Mucosa of rectum (tissue), 2 donors: ENCODE results near the gene ASB1.
"Not testable (repeated sequence)": the region's sequence is repeated elsewhere in the genome, so short reads cannot be mapped to it uniquely, and the experiment has no call there.

Source experiments
- H3K27ac ChIP-seq, 2 donors: one replicate each; pipeline ENCODE4 v1.7.0; 2013; ENCODE audit warnings: inconsistent platforms in 2 of 2, low read depth in 2 of 2, low read length in 2 of 2
- H3K27me3 ChIP-seq, 2 donors: one replicate each; pipeline ENCODE4 v1.7.0; 2013; ENCODE audit warnings: low read length in 2 of 2; ENCODE audit not compliant: control insufficient read depth in 2 of 2, insufficient read depth in 2 of 2
- H3K36me3 ChIP-seq, 2 donors: one replicate each; pipeline ENCODE4 v1.7.0; 2013; ENCODE audit warnings: low read length in 2 of 2; ENCODE audit not compliant: control insufficient read depth in 2 of 2, insufficient read depth in 2 of 2
- H3K4me1 ChIP-seq, 2 donors: one replicate each; pipeline ENCODE4 v1.7.0; 2013; ENCODE audit warnings: low read length in 2 of 2, mild to moderate bottlenecking in 1 of 2; ENCODE audit not compliant: control insufficient read depth in 2 of 2, insufficient read depth in 2 of 2
- H3K4me3 ChIP-seq, 2 donors: one replicate each; pipeline ENCODE4 v1.7.0; 2013; ENCODE audit warnings: low read length in 2 of 2
- H3K9ac ChIP-seq, 2 donors: one replicate each; pipeline ENCODE4 v1.7.0; 2013; ENCODE audit warnings: low read length in 2 of 2, low read depth in 1 of 2, mild to moderate bottlenecking in 1 of 2
- H3K9me3 ChIP-seq, 2 donors: one replicate each; pipeline ENCODE4 v1.7.0; 2013; ENCODE audit warnings: low read length in 2 of 2; ENCODE audit not compliant: control insufficient read depth in 2 of 2
- donor health status: healthy.
- donor health status: Normal muscosa, but diverticular disease.

The ASB1 gene

DNA sequence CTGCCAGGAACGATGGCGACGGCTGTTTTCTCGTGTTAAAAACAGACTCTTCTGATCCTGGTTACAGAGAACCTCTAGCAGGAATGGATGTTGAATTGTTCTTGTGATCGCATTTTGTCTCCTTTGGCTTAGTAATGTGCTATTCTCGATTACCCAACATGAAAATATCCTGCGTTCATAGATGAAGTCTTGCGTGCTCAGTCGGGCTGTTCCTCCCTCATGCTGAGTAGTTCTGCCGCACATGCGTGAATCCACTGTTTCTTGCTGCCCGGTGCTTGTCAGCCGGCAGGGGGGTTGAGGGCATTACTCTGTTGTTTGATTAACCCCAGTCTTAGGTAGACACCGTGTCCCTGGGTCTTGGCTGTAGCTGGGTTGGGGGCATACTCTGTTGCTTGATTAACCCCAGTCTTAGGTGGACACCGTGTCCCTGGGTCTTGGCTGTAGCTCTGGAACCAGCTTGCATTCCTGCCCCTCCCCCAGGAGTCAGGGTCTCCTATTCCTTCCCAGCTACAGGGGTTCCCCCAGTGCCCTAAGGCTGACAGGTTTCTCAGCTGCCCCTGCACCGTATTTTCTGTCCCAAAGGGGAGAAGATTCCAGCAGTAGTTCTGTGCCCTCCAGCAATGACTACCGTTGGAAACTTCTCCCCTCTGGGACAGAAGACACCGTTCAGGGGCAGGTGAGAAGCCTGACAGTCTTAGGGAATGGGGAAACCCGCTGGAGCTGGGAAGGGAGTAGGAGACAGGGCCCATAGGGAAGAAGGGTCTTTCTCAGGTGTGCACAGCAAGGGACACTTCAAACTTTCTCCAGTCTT is 22.1 kb upstream of the ASB1 start:
- Histone ChIP-seq H3K36me3 (no peaks in the 10 kb centered on the region), H3K4me1 (peaks cover 0 to 9% of the 10 kb centered on the region in 2 donors), H3K4me3 (no peak overlapping the region), H3K9ac (no peak overlapping the region), H3K27ac (peak overlapping the region in 1 of 2 donors; percentile 35), H3K9me3 (no peaks in the 10 kb centered on the region), H3K27me3 (no peaks in the 10 kb centered on the region)

DNA sequence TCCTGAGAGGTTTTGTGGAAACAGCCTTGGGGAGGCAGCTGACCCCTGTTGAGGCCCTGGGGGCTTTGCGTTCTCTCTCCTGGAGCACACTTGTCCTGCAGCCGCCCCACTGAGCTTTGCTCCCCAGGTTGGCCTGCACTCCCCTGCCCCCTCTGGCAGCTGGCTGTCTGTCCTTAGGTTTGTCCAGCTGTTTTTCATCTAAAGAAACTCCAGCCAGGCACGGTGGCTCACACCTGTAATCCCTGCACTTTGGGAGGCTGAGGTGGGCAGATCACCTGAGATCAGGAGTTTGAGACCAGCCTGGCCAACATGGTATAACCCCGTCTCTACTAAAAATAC is 21.5 kb upstream of the ASB1 start:
- H3K27me3 ChIP-seq, H3K4me1 ChIP-seq, H3K9me3 ChIP-seq, H3K27ac ChIP-seq, H3K9ac ChIP-seq, H3K36me3 ChIP-seq, H3K4me3 ChIP-seq: not testable (repeated sequence)

DNA sequence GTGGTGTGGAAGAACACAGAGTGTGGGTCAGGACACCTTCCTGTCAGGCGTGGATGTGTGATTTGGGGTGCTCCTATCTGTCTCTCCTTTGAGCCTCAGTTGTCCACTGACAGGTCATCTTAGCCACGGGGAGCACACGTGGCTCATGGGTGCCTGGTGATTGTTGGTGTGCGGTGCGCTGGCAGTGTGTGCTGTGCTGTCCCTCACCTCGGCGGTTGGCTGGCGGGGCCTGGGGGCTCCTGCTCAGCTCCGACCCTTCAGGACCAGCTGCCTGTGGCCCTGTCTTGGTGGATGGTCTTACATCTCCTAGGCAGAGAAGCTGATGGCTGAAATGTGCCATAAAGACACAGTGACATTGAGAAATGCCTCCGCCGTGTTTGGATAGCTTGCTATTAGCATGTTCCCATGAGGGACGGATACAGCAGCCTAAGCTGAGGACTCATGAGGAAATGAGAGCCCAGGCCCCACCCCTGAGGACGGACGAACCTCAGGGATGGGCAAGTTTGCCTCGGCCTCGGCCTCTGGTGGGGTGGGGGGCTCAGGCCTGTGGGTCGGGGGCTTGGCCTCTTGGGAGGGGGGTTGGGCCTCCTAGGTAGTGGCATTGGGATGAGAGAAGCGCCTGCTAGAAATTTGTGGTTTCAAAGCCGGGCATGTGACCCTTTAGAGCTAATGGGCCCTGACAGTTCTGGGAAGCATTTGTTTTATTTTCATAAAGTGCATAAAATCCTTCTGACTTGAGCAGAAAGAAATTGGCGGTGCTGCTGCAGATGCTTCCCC is 20.3 kb upstream of the ASB1 start:
- H3K9me3 ChIP-seq = no peaks in the 10 kb centered on the region
- H3K36me3 ChIP-seq = no peaks in the 10 kb centered on the region
- no peak overlapping the region for H3K4me3 ChIP-seq
- no peak overlapping the region for H3K9ac ChIP-seq
- peaks cover 0 to 9% of the 10 kb centered on the region in 2 donors for H3K4me1 ChIP-seq
- H3K27me3 ChIP-seq = no peaks in the 10 kb centered on the region
- no peak overlapping the region for H3K27ac ChIP-seq

DNA sequence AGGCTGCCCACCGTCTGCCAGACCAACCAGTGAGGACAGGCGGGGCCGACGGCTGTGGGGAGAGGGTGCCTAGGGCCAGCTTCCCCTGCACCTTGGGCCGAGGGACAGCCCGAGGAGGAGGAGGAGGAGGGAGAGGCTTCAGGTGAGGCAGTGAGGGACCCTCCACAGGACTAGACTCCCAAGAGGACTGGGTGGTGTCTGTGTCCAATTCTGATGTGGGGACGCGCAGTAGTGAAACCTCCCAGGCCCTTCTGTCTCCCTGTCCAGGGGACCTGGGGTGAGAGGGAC is 19.8 kb upstream of the ASB1 start:
- no peaks in the 10 kb centered on the region for H3K36me3 ChIP-seq
- no peak overlapping the region for H3K9ac ChIP-seq
- no peak overlapping the region for H3K4me3 ChIP-seq
- H3K27ac ChIP-seq = no peak overlapping the region
- no peaks in the 10 kb centered on the region for H3K9me3 ChIP-seq
- no peaks in the 10 kb centered on the region for H3K27me3 ChIP-seq
- peaks cover 3 to 10% of the 10 kb centered on the region in 2 donors for H3K4me1 ChIP-seq

DNA sequence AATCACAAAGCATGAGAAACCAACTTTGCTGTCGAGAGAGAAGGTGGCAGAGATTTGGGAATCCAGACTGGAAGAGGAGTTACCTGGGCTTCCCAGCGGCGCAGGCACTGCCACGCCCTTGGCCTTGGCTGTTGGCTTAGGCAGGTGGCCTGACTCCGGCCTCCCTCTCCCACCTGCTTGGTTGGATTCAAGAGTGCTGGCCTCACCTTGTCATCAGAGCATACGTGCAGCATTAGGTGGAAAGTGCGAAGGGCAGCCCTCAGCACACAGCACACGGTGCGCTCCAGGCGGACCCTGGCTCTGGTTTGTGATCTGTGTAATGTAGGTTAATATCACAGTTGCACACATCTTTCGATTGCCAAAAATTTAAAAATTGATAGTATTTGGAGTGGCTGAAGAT is 19.2 kb upstream of the ASB1 start:
- Histone ChIP-seq H3K27ac (no peak overlapping the region), H3K27me3 (no peaks in the 10 kb centered on the region), H3K36me3 (no peaks in the 10 kb centered on the region), H3K4me1 (peaks cover 3 to 13% of the 10 kb centered on the region in 2 donors), H3K9ac (no peak overlapping the region), H3K9me3 (no peaks in the 10 kb centered on the region), H3K4me3 (no peak overlapping the region)

DNA sequence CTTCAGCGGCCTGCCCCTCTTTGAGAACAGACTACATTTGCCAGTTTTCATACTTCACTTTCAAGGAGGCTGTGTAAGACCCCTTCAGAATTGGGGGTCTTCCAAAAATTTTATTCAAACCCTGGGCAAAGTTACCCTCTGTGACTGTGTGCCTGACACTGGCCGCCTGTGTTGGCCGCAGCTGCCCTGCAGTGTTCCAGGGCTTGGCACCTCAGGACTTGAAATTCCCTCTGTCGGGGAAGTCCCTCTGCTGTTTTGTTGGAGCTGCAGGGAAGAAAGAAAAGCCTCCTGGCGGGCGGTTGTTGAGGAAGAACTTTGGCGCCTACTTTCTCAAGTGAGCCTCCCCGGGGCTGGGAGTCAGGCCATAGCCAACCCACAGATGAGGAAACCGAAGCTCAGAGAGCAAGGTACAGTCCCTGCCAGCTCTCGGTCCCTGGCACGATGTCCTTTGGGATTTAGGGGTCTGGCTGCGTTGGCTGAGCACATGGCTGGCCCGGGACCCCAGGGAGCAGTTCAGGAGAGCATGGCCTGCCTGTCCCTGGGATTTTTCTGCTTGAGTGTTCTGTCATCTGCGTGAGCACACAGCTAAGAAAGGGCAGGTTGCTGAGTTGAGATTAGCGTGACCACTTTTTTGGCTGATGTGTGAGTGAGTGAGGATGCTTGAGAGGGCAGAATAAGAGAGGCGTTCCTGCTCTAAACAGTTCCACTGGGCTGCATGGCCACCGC is 17.9 kb upstream of the ASB1 start:
- H3K4me1 ChIP-seq = peaks cover 3 to 11% of the 10 kb centered on the region in 2 donors
- no peak overlapping the region for H3K9ac ChIP-seq
- H3K27me3 ChIP-seq = no peaks in the 10 kb centered on the region
- no peak overlapping the region for H3K4me3 ChIP-seq
- H3K36me3 ChIP-seq = no peaks in the 10 kb centered on the region
- no peaks in the 10 kb centered on the region for H3K9me3 ChIP-seq
- no peak overlapping the region for H3K27ac ChIP-seq

DNA sequence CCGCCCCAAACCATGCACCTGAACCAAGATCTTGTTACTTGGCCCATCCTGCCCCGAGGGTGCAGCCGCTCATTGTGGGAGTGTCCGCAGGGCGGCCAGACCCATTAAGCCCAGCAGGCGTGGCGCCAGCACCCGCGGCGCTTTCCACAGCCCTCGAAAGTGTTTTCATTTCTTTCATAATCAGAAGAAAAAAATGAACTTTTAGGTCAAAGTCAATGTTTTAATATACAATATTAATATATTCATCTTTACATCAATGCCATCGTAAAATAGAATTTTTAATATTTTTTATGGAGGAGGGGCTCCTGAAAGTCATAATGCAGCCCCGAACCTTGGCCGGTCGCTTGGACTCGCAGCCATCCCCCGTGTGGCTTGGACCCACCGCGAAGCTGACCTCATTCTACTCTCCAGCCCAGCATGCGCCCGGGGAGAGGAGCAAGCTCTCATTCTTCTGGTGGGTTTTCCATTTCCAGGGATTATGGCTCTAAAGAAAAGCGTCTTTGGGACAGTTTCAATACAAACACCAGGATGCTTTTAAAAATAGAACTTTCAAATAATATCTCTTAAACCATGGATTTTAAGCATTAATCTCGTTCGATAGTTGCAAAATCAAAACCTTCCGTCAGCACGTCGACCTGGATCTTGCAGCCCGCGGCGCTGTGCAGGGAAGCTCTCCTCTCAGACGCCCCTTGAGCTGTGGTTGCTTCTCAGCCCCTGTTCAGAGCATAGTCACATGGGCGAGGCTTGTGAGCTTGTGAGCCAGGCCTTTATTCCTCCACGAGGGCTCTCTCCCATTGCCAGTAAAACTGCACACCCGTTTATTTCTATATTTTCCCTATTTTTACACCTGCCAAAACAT is 17.2 kb upstream of the ASB1 start:
- Histone ChIP-seq H3K36me3 (no peaks in the 10 kb centered on the region), H3K27ac (no peak overlapping the region), H3K27me3 (no peaks in the 10 kb centered on the region), H3K4me3 (no peak overlapping the region), H3K9me3 (no peaks in the 10 kb centered on the region), H3K9ac (no peak overlapping the region), H3K4me1 (peaks cover 3 to 6% of the 10 kb centered on the region in 2 donors)

DNA sequence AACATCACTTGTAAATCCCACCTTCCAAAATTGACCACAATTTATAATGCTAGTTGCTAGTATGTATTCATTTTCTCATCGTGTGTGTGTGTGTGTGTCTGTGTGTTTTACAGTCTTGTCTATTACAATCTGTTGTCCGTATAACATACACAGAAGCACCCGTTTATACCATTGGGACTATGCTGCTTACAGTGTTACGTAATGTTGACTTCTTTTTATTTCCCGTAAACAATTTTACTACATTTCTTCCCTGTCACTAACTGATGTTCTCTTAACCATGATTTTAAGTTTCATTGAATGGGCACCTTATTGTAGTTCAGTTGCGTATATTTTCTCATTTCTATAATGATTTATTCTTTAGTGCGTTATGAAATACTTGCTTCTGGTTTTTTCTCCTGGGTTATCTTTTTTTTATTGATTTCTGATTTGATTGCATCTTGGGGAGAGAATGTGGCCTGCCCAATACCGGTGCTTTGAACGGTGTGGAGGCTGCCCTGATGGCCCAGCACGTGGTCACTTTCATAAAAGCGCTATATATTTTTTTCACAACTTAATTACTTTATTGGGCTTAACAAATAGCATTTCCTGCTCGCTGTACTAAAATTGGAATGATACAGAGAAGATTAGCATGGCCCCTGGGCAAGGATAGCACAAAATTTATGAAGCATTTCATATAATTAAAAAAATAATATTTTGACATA is 14.5 kb upstream of the ASB1 start:
- Histone ChIP-seq H3K4me1 (peaks cover 4 to 6% of the 10 kb centered on the region in 2 donors), H3K9ac (no peak overlapping the region), H3K27me3 (no peaks in the 10 kb centered on the region), H3K4me3 (no peak overlapping the region), H3K27ac (no peak overlapping the region), H3K36me3 (no peaks in the 10 kb centered on the region), H3K9me3 (peaks cover 0 to 2% of the 10 kb centered on the region in 2 donors)

DNA sequence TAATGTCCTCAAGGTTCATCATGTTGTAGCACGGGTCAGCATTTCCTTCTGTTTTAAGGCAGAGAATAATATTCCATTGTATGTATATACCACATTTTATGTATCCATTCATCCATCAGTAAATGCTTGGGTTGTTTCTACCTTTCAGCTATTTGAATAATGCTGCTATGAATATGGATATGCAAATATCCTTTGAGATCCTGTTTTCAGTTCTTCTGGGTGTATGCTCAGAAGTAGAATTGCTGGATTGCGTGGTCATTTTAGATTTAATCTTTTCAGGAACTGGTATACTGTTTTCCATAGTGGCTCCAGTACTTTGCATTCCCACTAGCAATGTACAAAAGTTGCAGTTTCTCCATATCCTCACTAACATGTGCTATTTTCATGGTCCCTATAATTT is 13.4 kb upstream of the ASB1 start:
- H3K4me1 ChIP-seq = peaks cover 9 to 13% of the 10 kb centered on the region in 2 donors
- no peak overlapping the region for H3K27ac ChIP-seq
- no peak overlapping the region for H3K4me3 ChIP-seq
- H3K36me3 ChIP-seq = no peaks in the 10 kb centered on the region
- no peaks in the 10 kb centered on the region for H3K27me3 ChIP-seq
- H3K9me3 ChIP-seq = peaks cover 0 to 2% of the 10 kb centered on the region in 2 donors
- no peak overlapping the region for H3K9ac ChIP-seq
